ENCODE measurements around the gene HSPA4L.
A peak's percentile ranks its signal among the peaks of the same experiment; 100 is the strongest.

Gene HSPA4L

GRCh38 chr4:127775843-127776242 is 6.3 kb upstream of the HSPA4L start:
- DNase-seq (ENCODE audit: low read depth in 2 of 2), result no peak
- TF ChIP-seq, protein P1, sequence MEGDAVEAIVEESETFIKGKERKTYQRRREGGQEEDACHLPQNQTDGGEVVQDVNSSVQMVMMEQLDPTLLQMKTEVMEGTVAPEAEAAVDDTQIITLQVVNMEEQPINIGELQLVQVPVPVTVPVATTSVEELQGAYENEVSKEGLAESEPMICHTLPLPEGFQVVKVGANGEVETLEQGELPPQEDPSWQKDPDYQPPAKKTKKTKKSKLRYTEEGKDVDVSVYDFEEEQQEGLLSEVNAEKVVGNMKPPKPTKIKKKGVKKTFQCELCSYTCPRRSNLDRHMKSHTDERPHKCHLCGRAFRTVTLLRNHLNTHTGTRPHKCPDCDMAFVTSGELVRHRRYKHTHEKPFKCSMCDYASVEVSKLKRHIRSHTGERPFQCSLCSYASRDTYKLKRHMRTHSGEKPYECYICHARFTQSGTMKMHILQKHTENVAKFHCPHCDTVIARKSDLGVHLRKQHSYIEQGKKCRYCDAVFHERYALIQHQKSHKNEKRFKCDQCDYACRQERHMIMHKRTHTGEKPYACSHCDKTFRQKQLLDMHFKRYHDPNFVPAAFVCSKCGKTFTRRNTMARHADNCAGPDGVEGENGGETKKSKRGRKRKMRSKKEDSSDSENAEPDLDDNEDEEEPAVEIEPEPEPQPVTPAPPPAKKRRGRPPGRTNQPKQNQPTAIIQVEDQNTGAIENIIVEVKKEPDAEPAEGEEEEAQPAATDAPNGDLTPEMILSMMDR (IDR thresholded peaks at IDR 0.05; ENCODE audit: low read depth, low read length), result no peak

GRCh38 chr4:127776620-127777019 is 5.5 kb upstream of the HSPA4L start:
- no peak for DNase-seq (ENCODE audit: low read depth in 2 of 2)
- TF ChIP-seq, protein P1 (IDR thresholded peaks at IDR 0.05; ENCODE audit: low read depth, low read length), result no peak
- H3K4me3 ChIP-seq (replicated peaks in 1 of 2; ENCODE audit: low read depth in 2 of 2, low read length in 2 of 2), result no peak overlapping the region

More at GRCh38 chr4:127775843-127776242, 6.3 kb upstream of the HSPA4L start:
- no peak overlapping the region for H3K4me3 ChIP-seq (replicated peaks in 1 of 2; ENCODE audit: low read depth in 2 of 2, low read length in 2 of 2)

DNA sequence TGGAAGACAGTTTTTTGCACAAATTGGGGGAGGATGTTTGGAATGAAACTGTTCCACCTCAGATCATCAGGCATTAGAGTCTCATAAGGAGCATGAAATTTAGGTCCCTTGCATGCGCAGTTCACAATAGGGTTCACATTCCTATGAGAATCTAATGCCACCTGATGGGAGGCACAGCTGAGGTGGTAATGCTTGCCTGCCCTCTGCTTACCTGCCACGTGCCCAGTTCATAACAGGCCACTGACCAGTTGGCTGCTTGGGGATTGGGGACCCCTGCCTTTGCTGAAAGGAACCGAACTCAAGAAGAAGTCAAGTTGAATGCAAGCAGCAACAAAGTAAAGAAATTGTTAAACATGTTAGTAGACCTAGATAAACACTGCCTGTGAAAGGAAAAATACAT is 4.6 kb upstream of the HSPA4L start:
- DNase-seq (ENCODE audit: low read depth in 2 of 2), result no peak
- TF ChIP-seq, protein P1 (IDR thresholded peaks at IDR 0.05; ENCODE audit: low read depth, low read length), result no peak
- H3K4me3 ChIP-seq (replicated peaks in 1 of 2; ENCODE audit: low read depth in 2 of 2, low read length in 2 of 2), result no peak overlapping the region

GRCh38 chr4:127778102-127778501 is 4.0 kb upstream of the HSPA4L start:
- no peak for DNase-seq (ENCODE audit: low read depth in 2 of 2)
- H3K4me3 ChIP-seq (replicated peaks in 1 of 2; ENCODE audit: low read depth in 2 of 2, low read length in 2 of 2), result no peak overlapping the region
- TF ChIP-seq, protein P1 (IDR thresholded peaks at IDR 0.05; ENCODE audit: low read depth, low read length), result no peak

- TF ChIP-seq, protein P1 (IDR thresholded peaks at IDR 0.05; ENCODE audit: low read depth, low read length), result no peak
- H3K4me3 ChIP-seq (replicated peaks in 1 of 2; ENCODE audit: low read depth in 2 of 2, low read length in 2 of 2), result no peak overlapping the region
- DNase-seq (ENCODE audit: low read depth in 2 of 2), result no peak
Measured at GRCh38 chr4:127780598-127780997, 1.5 kb upstream of the HSPA4L start.

DNA sequence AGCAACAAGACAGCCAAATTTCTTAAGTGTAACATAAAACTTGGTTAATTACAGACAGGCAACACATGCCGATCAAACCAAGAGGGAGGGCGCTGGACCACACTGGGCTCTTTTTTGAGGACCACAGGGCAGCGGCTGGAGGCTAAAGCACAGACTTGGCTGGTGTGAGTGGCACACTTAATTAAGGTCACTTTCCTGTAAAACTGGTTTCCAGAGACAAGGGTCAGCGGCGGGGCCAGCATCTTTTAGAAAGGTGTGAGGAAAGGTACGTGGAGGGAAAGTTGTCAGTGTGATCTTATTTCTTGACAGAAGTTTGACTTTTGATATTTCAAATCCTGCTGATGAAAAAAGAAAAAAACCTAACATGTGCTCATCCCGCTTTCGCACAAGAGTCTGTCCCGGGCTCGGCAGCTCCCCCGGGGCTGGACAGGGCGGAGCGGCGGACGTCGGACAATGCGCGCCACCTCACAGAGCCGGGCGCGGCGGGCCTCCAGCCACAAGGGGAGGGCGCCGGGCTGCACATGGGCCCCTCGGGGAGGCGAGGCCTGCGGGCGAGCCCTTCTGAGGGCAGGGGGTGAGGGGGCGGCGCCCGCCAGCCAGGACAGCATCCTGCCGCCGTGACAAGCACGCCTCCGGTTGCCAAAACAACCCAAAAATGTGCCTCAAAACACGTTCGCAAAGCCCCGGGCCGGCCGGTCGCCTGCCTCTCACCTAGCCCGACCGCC is 660 bp upstream of the HSPA4L start:
- peak overlapping the region; percentile 77 to 79 for H3K4me3 ChIP-seq (replicated peaks in 1 of 2; ENCODE audit: low read depth in 2 of 2, low read length in 2 of 2)
- peak in 1 of 2 donors; percentile 63 for DNase-seq (ENCODE audit: low read depth in 2 of 2)
- TF ChIP-seq, protein P1 (IDR thresholded peaks at IDR 0.05; ENCODE audit: low read depth, low read length), result no peak

GRCh38 chr4:127782025-127782274 is 172 bp upstream of the HSPA4L start:
- peak; percentile 84 to 88 for DNase-seq (ENCODE audit: low read depth in 2 of 2)
- H3K4me3 ChIP-seq (replicated peaks in 1 of 2; ENCODE audit: low read depth in 2 of 2, low read length in 2 of 2), result peak overlapping the region; percentile 77 to 79
- TF ChIP-seq, protein P1 (IDR thresholded peaks at IDR 0.05; ENCODE audit: low read depth, low read length), result no peak

Data from cardiac fibroblast (primary cell).